HEK293 (cell line): ENCODE measurements around the gene CDH2.

ENCODE experiments used
- CTCF ChIA-PET: fragments of 350-600 bp; formaldehyde crosslinking; extraction: SDS; loops from one replicate; lab custom pipeline; 2021; ENCODE audit warnings: antibody characterized with exemption; lab: Yijun Ruan, JAX
- POLR2A ChIA-PET: fragments of 300-600 bp; formaldehyde crosslinking; extraction: SDS; loops from one replicate; lab custom pipeline; 2020; ENCODE audit warnings: antibody characterized with exemption, inconsistent platforms; lab: Yijun Ruan, JAX
- H3K27ac ChIP-seq: fragments of 200-500 bp; sonication (Bioruptor generic); 2 replicates; pipeline ENCODE4 v1.5.1; 2014; ENCODE audit warnings: low read depth, low read length, control low read depth, inconsistent platforms; ENCODE audit errors: extremely low read depth
- H3K36me3 ChIP-seq, 2 experiments: fragments of 200-500 bp in 1 of 2; sonication (Bioruptor generic) in 1 of 2; 1 replicate in 1 of 2; 2 replicates in 1 of 2; pipeline ENCODE4 v1.5.1; 2014 to 2017; ENCODE audit warnings: inconsistent platforms in 2 of 2, low read length in 2 of 2; ENCODE audit not compliant: control insufficient read depth in 2 of 2, insufficient read depth in 1 of 2
- H3K4me1 ChIP-seq: fragments of 200-500 bp; sonication (Bioruptor generic); 2 replicates; pipeline ENCODE4 v1.5.1; 2014; ENCODE audit warnings: mild to moderate bottlenecking, low read length, inconsistent platforms; ENCODE audit not compliant: control insufficient read depth, insufficient read depth
- H3K4me3 ChIP-seq: 2 replicates; pipeline ENCODE4 v1.5.1; 2011; ENCODE audit warnings: low read depth, mild to moderate bottlenecking, control low read depth, low read length, moderate library complexity
- H3K9me3 ChIP-seq: fragments of 200-500 bp; sonication (Bioruptor generic); 2 replicates; pipeline ENCODE4 v1.5.1; 2014; ENCODE audit warnings: low read depth, low read length, inconsistent platforms; ENCODE audit not compliant: control insufficient read depth, insufficient read depth
- BCL11A ChIP-seq: fragments of 450-650 bp; formaldehyde crosslinking; IDR thresholded peaks from 2 replicates; pipeline ENCODE4 v1.5.1; 2016; ENCODE audit warnings: low read depth, missing biosample characterization, missing genetic modification characterization
- HOXC10 ChIP-seq: sonication (generic); formaldehyde crosslinking; IDR thresholded peaks from 2 replicates; pipeline ENCODE4 v1.8.1; 2023; ENCODE audit warnings: mild to moderate bottlenecking, missing genetic modification reagents
- KLF1 ChIP-seq: fragments of 450-650 bp; formaldehyde crosslinking; IDR thresholded peaks from 2 replicates; pipeline ENCODE4 v1.5.1; 2016; ENCODE audit warnings: missing biosample characterization, missing genetic modification characterization
- KLF8 ChIP-seq: fragments of 450-650 bp; formaldehyde crosslinking; IDR thresholded peaks from 2 replicates; pipeline ENCODE4 v1.5.1; 2016; ENCODE audit warnings: missing biosample characterization, missing genetic modification characterization
- ZBTB10 ChIP-seq: fragments of 450-650 bp; formaldehyde crosslinking; IDR thresholded peaks from 2 replicates; pipeline ENCODE4 v1.5.1; 2016; ENCODE audit warnings: missing biosample characterization, missing genetic modification characterization
- ZBTB6 ChIP-seq: fragments of 450-650 bp; formaldehyde crosslinking; IDR thresholded peaks from 2 replicates; pipeline ENCODE4 v1.5.1; 2017; ENCODE audit warnings: missing biosample characterization, missing genetic modification characterization
- ZNF146 ChIP-seq: fragments of 450-650 bp; formaldehyde crosslinking; IDR thresholded peaks from 2 replicates; pipeline ENCODE4 v1.5.1; 2016; ENCODE audit warnings: missing biosample characterization, missing genetic modification characterization
- ZNF23 ChIP-seq: fragments of 450-650 bp; formaldehyde crosslinking; IDR thresholded peaks from 2 replicates; pipeline ENCODE4 v1.5.1; 2016; ENCODE audit warnings: missing biosample characterization, missing genetic modification characterization, borderline replicate concordance
- ZNF24 ChIP-seq: fragments of 450-650 bp; formaldehyde crosslinking; IDR thresholded peaks from 2 replicates; pipeline ENCODE4 v1.5.1; 2016; ENCODE audit warnings: missing biosample characterization, missing genetic modification characterization
- ZNF266 ChIP-seq: fragments of 450-650 bp; formaldehyde crosslinking; IDR thresholded peaks from 2 replicates; pipeline ENCODE4 v1.5.1; 2016; ENCODE audit warnings: missing biosample characterization, missing genetic modification characterization, low read depth
- ZNF274 ChIP-seq, 2 experiments: fragments of 200-500 bp in 1 of 2; fragments of 450-650 bp in 1 of 2; sonication (Bioruptor generic) in 1 of 2; formaldehyde crosslinking in 1 of 2; IDR thresholded peaks; 2 replicates each; pipeline versions ENCODE4 v1.5.1 to v1.6.1; 2014 to 2016; ENCODE audit warnings: borderline replicate concordance in 1 of 2, inconsistent platforms in 1 of 2, low read length in 1 of 2, missing biosample characterization in 1 of 2, missing genetic modification characterization in 1 of 2
- ZNF280D ChIP-seq: fragments of 450-650 bp; formaldehyde crosslinking; IDR thresholded peaks from 2 replicates; pipeline ENCODE4 v1.5.1; 2016; ENCODE audit warnings: missing biosample characterization, missing genetic modification characterization
- ZNF324 ChIP-seq: fragments of 450-650 bp; formaldehyde crosslinking; IDR thresholded peaks from 2 replicates; pipeline ENCODE4 v1.5.1; 2016; ENCODE audit warnings: missing biosample characterization, missing genetic modification characterization
- ZNF350 ChIP-seq: fragments of 450-650 bp; formaldehyde crosslinking; IDR thresholded peaks from 2 replicates; pipeline ENCODE4 v1.5.0; 2017; ENCODE audit warnings: missing biosample characterization, mild to moderate bottlenecking, missing genetic modification characterization
- ZNF473 ChIP-seq: fragments of 450-650 bp; formaldehyde crosslinking; IDR thresholded peaks from 2 replicates; pipeline ENCODE4 v1.5.1; 2017; ENCODE audit warnings: missing biosample characterization, missing genetic modification characterization
- ZNF621 ChIP-seq: fragments of 450-650 bp; formaldehyde crosslinking; IDR thresholded peaks from 2 replicates; pipeline ENCODE4 v1.5.1; 2017; ENCODE audit warnings: missing biosample characterization, missing genetic modification characterization
- ZNF677 ChIP-seq: fragments of 450-650 bp; IDR thresholded peaks from 2 replicates; pipeline ENCODE4 v1.5.0; 2018; ENCODE audit warnings: missing biosample characterization, mild to moderate bottlenecking, missing genetic modification characterization, moderate library complexity
- ZSCAN16 ChIP-seq: fragments of 450-650 bp; formaldehyde crosslinking; IDR thresholded peaks from 2 replicates; pipeline ENCODE4 v1.5.1; 2016; ENCODE audit warnings: missing biosample characterization, missing genetic modification characterization
- TF ChIP-seq, protein P1 (sequence below): fragments of 450-650 bp; formaldehyde crosslinking; IDR thresholded peaks from 2 replicates; pipeline ENCODE4 v1.5.1; 2016; ENCODE audit warnings: missing biosample characterization, missing genetic modification characterization

Gene CDH2

GRCh38 chr18:28110924-28111323, 66.0 kb downstream of the CDH2 start:
- Histone ChIP-seq H3K9me3 (no peaks in the 10 kb centered on the region), H3K27ac (no peak overlapping the region; the same call in 1 of the 2 replicates), H3K36me3 (no peaks in the 10 kb centered on the region), H3K4me3 (no peak overlapping the region), H3K4me1 (peaks cover 35% of the 10 kb centered on the region)
- TF ChIP-seq ZNF473 (tag by site-specific recombination) (no peak), ZNF24 (no peak), ZNF280D (tag by site-specific recombination) (no peak), ZNF146 (tag by site-specific recombination) (no peak)
- TF ChIP-seq, protein P1, sequence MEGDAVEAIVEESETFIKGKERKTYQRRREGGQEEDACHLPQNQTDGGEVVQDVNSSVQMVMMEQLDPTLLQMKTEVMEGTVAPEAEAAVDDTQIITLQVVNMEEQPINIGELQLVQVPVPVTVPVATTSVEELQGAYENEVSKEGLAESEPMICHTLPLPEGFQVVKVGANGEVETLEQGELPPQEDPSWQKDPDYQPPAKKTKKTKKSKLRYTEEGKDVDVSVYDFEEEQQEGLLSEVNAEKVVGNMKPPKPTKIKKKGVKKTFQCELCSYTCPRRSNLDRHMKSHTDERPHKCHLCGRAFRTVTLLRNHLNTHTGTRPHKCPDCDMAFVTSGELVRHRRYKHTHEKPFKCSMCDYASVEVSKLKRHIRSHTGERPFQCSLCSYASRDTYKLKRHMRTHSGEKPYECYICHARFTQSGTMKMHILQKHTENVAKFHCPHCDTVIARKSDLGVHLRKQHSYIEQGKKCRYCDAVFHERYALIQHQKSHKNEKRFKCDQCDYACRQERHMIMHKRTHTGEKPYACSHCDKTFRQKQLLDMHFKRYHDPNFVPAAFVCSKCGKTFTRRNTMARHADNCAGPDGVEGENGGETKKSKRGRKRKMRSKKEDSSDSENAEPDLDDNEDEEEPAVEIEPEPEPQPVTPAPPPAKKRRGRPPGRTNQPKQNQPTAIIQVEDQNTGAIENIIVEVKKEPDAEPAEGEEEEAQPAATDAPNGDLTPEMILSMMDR (tag by site-specific recombination), result no peak
- CTCF ChIA-PET, result no interaction called here
- POLR2A ChIA-PET, result interaction anchor here (1.5 kb wide), 1 partner anchor 67 kb away, joined by 7 read pairs; the partner anchor contains the start of gene CDH2

DNA sequence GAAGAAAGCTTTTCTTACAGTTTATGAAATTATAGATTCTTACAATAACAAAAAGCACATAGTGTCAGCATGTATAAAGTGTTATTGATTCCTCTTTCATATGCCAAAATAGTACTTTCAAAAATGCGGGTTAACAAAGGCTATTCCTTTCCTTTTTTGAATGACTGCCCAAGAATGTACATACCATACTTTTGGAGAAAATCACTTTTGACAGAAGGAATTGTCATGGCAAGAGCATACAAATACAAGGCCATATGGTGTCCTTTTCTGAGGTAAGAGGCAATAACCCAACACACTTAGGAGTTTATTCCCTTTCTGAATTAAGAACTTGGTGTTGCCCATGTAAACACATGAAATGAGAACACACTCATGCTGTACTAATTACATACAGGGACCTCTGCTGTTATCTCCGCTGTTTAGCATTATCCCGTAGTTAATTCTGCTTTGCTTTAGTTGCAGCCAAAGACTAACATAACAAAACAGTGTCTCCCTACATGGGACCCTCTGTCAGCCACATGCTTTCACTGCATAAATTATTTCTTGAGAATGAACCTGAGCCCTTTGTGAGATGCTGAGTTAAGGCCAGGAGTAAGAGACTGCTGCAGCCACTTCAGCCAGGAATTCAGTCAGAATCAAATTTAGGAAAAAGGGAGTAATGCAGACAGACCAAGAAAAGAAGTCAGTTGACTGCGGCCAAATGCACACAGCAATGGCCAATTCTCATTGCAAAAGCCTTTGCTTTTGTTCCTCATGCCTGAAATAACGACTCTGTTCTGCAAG, 67.0 kb downstream of the CDH2 start:
- no peaks in the 10 kb centered on the region for H3K9me3 ChIP-seq
- H3K36me3 ChIP-seq, result no peaks in the 10 kb centered on the region
- ChIA-PET CTCF (interaction anchor here (0.9 kb wide), 1 partner anchor 22 kb away, joined by 5 read pairs; no protein-coding TSS in a partner anchor), POLR2A (interaction anchor here (0.5 kb wide), 1 partner anchor 75 kb away, joined by 3 read pairs; no protein-coding TSS in a partner anchor)
- H3K27ac ChIP-seq, result no peak overlapping the region
- peaks cover 35% of the 10 kb centered on the region for H3K4me1 ChIP-seq
- TF ChIP-seq ZNF324 (tag by site-specific recombination) (no peak), ZBTB6 (tag by site-specific recombination) (no peak), ZNF23 (tag by site-specific recombination) (no peak), ZNF274 (IDR thresholded peaks at IDR 0.05; ENCODE audit: low read length) (no peak), ZNF274 (tag by site-specific recombination; IDR thresholded peaks at IDR 0.05; ENCODE audit: borderline replicate concordance) (no peak), KLF8 (no peak), HOXC10 (CRISPR knock-in tag) (no peak), BCL11A (tag by site-specific recombination) (no peak), ZSCAN16 (tag by site-specific recombination) (no peak), ZNF266 (no peak), ZNF677 (no peak), ZNF621 (tag by site-specific recombination) (no peak), ZNF24 (no peak), ZBTB10 (no peak), ZNF350 (tag by site-specific recombination) (no peak), KLF1 (tag by site-specific recombination) (no peak)
- TF ChIP-seq, all 188 proteins: peak for 0
- H3K4me3 ChIP-seq, result no peak overlapping the region
